Kidney epithelial cell (primary cell): ENCODE results near the gene C6orf47. TPM values are rescaled to one million over a fixed set of nuclear protein-coding genes. Genes with fewer than 3 reads are reported as not detected.

Source experiments
- DNase-seq: peaks from one replicate; pipeline ENCODE4 v3.0.0-alpha.2; 2010; ENCODE audit warnings: low read depth
- H3K27me3 ChIP-seq: 2 replicates; pipeline ENCODE4 v1.6.0; 2011; ENCODE audit warnings: low read length; ENCODE audit not compliant: control insufficient read depth, insufficient read depth
- H3K36me3 ChIP-seq: 2 replicates; pipeline ENCODE4 v1.5.1; 2011; ENCODE audit warnings: low read length; ENCODE audit not compliant: control insufficient read depth, insufficient read depth
- H3K4me3 ChIP-seq: 2 replicates; pipeline ENCODE4 v1.5.1; 2011; ENCODE audit warnings: low read depth, mild to moderate bottlenecking, control low read depth, low read length
- CTCF ChIP-seq: IDR thresholded peaks from 2 replicates; pipeline ENCODE4 v1.5.1; 2011; ENCODE audit warnings: mild to moderate bottlenecking, moderate library complexity, low read length, control low read depth, inconsistent platforms; ENCODE audit not compliant: insufficient read depth, poor library complexity, severe bottlenecking
- total RNA-seq: library from RNA; depleted of rRNA; stranded (reverse); fragments of >200 nt; gene quantifications from 2 replicates; pipeline ENCODE4 v1.2.3, GENCODE V29; 2015

The C6orf47 gene
- total RNA-seq, 1 donor from 2014 or later, result 24.9 TPM

- H3K36me3 ChIP-seq, result no peaks in the 10 kb centered on the region
- no peak for DNase-seq
- TF ChIP-seq CTCF, result no peak
- H3K27me3 ChIP-seq, result no peaks in the 10 kb centered on the region
- H3K4me3 ChIP-seq, result no peak overlapping the region
Measured at GRCh38 chr6:31690231-31691077, 29.9 kb upstream of the C6orf47 start.

GRCh38 chr6:31689249-31690110 is 28.9 kb upstream of the C6orf47 start:
- no peaks in the 10 kb centered on the region for H3K27me3 ChIP-seq
- DNase-seq, result no peak
- no peaks in the 10 kb centered on the region for H3K36me3 ChIP-seq
- peak; percentile 46 for TF ChIP-seq CTCF
- H3K4me3 ChIP-seq, result no peak overlapping the region

GRCh38 chr6:31687860-31688693 is 27.5 kb upstream of the C6orf47 start:
- TF ChIP-seq CTCF, result no peak
- DNase-seq, result no peak
- Histone ChIP-seq H3K36me3 (no peaks in the 10 kb centered on the region), H3K27me3 (no peaks in the 10 kb centered on the region), H3K4me3 (no peak overlapping the region)

- TF ChIP-seq CTCF, result no peak
- no peak overlapping the region for H3K4me3 ChIP-seq
- H3K27me3 ChIP-seq, result no peaks in the 10 kb centered on the region
- no peak for DNase-seq
- no peaks in the 10 kb centered on the region for H3K36me3 ChIP-seq
Measured at GRCh38 chr6:31687321-31687720, 26.7 kb upstream of the C6orf47 start.

- TF ChIP-seq CTCF, result no peak
- Histone ChIP-seq H3K27me3 (no peaks in the 10 kb centered on the region), H3K4me3 (no peak overlapping the region), H3K36me3 (no peaks in the 10 kb centered on the region)
- DNase-seq, result no peak
Measured at GRCh38 chr6:31686483-31686882, 25.9 kb upstream of the C6orf47 start.
